ENCODE data around the gene TTLL4.

TTLL4 gene

DNA sequence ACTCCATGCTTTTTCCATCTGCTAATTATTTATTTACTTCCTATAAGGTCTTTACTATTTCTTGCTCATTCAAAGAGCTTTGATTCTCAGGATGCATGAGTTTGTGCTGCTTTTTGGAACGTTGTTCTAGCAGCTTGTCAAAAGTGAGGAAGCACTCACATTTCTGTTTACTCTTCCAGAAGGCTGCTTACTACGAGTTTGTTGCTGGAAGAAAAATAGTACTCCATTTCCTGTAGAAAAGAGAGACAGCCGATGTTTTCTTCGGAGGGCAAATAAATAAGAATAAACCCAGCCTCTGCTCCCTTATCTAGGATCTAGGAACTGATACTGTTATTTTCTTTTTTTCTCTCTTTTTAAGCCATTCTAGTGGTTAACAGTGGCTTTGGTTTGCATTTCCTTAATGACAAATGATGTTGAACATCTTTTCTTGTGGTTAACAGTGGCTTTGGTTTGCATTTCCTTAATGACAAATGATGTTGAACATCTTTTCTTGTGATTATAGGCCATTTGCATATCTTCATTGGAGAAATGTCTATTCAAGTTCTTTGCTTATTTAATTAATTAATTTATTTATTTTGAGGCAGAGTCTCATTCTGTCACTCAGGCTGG, 91.9 kb downstream of the TTLL4 start:
- no peak overlapping the region for H3K4me3 ChIP-seq (ENCODE audit: low read length)
- TF ChIP-seq ZNF274 (IDR thresholded peaks at IDR 0.05; ENCODE audit: low read depth, low read length) = no peak

DNA sequence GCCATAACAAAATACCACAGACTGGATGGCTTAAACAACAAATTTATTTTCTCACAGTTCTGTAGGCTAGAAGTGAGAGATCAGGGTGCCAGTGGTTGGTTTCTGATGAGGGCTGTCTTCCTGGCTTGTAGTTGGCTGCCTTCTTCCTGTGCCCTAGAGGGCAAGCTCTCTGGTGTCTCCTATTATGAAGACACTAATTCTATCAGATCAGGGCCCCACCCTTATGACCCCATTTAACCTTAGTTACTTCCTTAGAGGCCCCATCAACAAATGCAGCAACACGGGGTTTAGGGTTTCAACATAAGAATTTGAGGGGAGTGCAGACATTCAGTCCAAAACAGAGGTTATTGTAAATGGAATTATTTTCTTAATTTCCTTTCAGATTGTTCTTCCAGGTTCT, 94.2 kb downstream of the TTLL4 start:
- no peak overlapping the region for H3K4me3 ChIP-seq (ENCODE audit: low read length)
- no peak for TF ChIP-seq ZNF274 (IDR thresholded peaks at IDR 0.05; ENCODE audit: low read depth, low read length)
